ENCODE measurements around the gene SLC39A11.

SLC39A11 gene

GRCh38 chr17:72684405-72685020, 408.0 kb downstream of the SLC39A11 start:
- no peak overlapping the region for H3K9ac ChIP-seq (ENCODE audit: low read length)
- no peak overlapping the region for H2AFZ ChIP-seq (ENCODE audit: low read depth, low read length)
- H3K9me3 ChIP-seq (ENCODE audit: insufficient read depth, low read length) = no peaks in the 10 kb centered on the region
- no peak overlapping the region for H3K27ac ChIP-seq (ENCODE audit: low read length)
- H3K27me3 ChIP-seq (ENCODE audit: low read depth, low read length) = no peaks in the 10 kb centered on the region
- H3K4me3 ChIP-seq (ENCODE audit: low read length) = no peak overlapping the region
- no peaks in the 10 kb centered on the region for H3K79me2 ChIP-seq (ENCODE audit: low read length)
- TF ChIP-seq CTCF (IDR thresholded peaks at IDR 0.05; ENCODE audit: low read depth, low read length) (no peak), EZH2phosphoT487 (IDR thresholded peaks at IDR 0.05; ENCODE audit: low read depth) (no peak)
- H3K4me1 ChIP-seq (ENCODE audit: low read length) = no peaks in the 10 kb centered on the region
- no peaks in the 10 kb centered on the region for H3K36me3 ChIP-seq (replicated peaks; ENCODE audit: low read depth, low read length)
- no peak overlapping the region for H3K4me2 ChIP-seq (ENCODE audit: low read length)
- no peaks in the 10 kb centered on the region for H4K20me1 ChIP-seq (ENCODE audit: insufficient read depth, low read length)

- H3K36me3 ChIP-seq (replicated peaks; ENCODE audit: low read depth, low read length) = no peaks in the 10 kb centered on the region
Measured at GRCh38 chr17:72683506-72684404, 408.7 kb downstream of the SLC39A11 start.

GRCh38 chr17:72682605-72683004, 409.9 kb downstream of the SLC39A11 start:
- no peak overlapping the region for H3K4me3 ChIP-seq (ENCODE audit: low read length)
- no peaks in the 10 kb centered on the region for H3K9me3 ChIP-seq (ENCODE audit: insufficient read depth, low read length)
- H3K36me3 ChIP-seq (replicated peaks; ENCODE audit: low read depth, low read length) = no peaks in the 10 kb centered on the region
- H3K27ac ChIP-seq (ENCODE audit: low read length) = no peak overlapping the region
- no peaks in the 10 kb centered on the region for H3K79me2 ChIP-seq (ENCODE audit: low read length)
- H2AFZ ChIP-seq (ENCODE audit: low read depth, low read length) = no peak overlapping the region
- TF ChIP-seq EZH2phosphoT487 (IDR thresholded peaks at IDR 0.05; ENCODE audit: low read depth) (no peak), CTCF (IDR thresholded peaks at IDR 0.05; ENCODE audit: low read depth, low read length) (no peak)
- H3K27me3 ChIP-seq (ENCODE audit: low read depth, low read length) = no peaks in the 10 kb centered on the region
- no peak overlapping the region for H3K9ac ChIP-seq (ENCODE audit: low read length)
- no peak overlapping the region for H3K4me2 ChIP-seq (ENCODE audit: low read length)
- no peaks in the 10 kb centered on the region for H3K4me1 ChIP-seq (ENCODE audit: low read length)
- no peaks in the 10 kb centered on the region for H4K20me1 ChIP-seq (ENCODE audit: insufficient read depth, low read length)

More at GRCh38 chr17:72683506-72684404, 408.7 kb downstream of the SLC39A11 start:
- Histone ChIP-seq H3K4me3 (ENCODE audit: low read length) (no peak overlapping the region), H2AFZ (ENCODE audit: low read depth, low read length) (no peak overlapping the region), H3K79me2 (ENCODE audit: low read length) (no peaks in the 10 kb centered on the region), H4K20me1 (ENCODE audit: insufficient read depth, low read length) (no peaks in the 10 kb centered on the region), H3K4me2 (ENCODE audit: low read length) (no peak overlapping the region), H3K4me1 (ENCODE audit: low read length) (no peaks in the 10 kb centered on the region), H3K27me3 (ENCODE audit: low read depth, low read length) (no peaks in the 10 kb centered on the region), H3K9me3 (ENCODE audit: insufficient read depth, low read length) (no peaks in the 10 kb centered on the region), H3K27ac (ENCODE audit: low read length) (no peak overlapping the region), H3K9ac (ENCODE audit: low read length) (no peak overlapping the region)
- TF ChIP-seq CTCF (IDR thresholded peaks at IDR 0.05; ENCODE audit: low read depth, low read length) = no peak
- no peak for TF ChIP-seq EZH2phosphoT487 (IDR thresholded peaks at IDR 0.05; ENCODE audit: low read depth)

- Histone ChIP-seq H3K27me3 (ENCODE audit: low read depth, low read length) (no peaks in the 10 kb centered on the region), H3K9me3 (ENCODE audit: insufficient read depth, low read length) (no peaks in the 10 kb centered on the region), H3K36me3 (replicated peaks; ENCODE audit: low read depth, low read length) (no peaks in the 10 kb centered on the region), H3K79me2 (ENCODE audit: low read length) (no peaks in the 10 kb centered on the region), H3K27ac (ENCODE audit: low read length) (no peak overlapping the region), H3K9ac (ENCODE audit: low read length) (no peak overlapping the region), H3K4me3 (ENCODE audit: low read length) (no peak overlapping the region), H4K20me1 (ENCODE audit: insufficient read depth, low read length) (no peaks in the 10 kb centered on the region), H3K4me1 (ENCODE audit: low read length) (no peaks in the 10 kb centered on the region), H2AFZ (ENCODE audit: low read depth, low read length) (no peak overlapping the region), H3K4me2 (ENCODE audit: low read length) (no peak overlapping the region)
- no peak for TF ChIP-seq CTCF (IDR thresholded peaks at IDR 0.05; ENCODE audit: low read depth, low read length)
- TF ChIP-seq EZH2phosphoT487 (IDR thresholded peaks at IDR 0.05; ENCODE audit: low read depth) = no peak
Measured at GRCh38 chr17:72681844-72682243, 410.6 kb downstream of the SLC39A11 start.

Measured in OCI-LY3 (cell line).